ENCODE measurements around the gene CHCHD1.
"Not testable (repeated sequence)": the region's sequence is repeated elsewhere in the genome, so short reads cannot be mapped to it uniquely, and the experiment has no call there.

The CHCHD1 gene

GRCh38 chr10:73781879-73782748 lies at the start of gene CHCHD1:
CHCHD1 (plus strand) TSS chr10:73782048; CDS start chr10:73782076, 28 bp downstream.
- peaks cover 51% of the 10 kb centered on the region for H3K4me1 Mint-ChIP-seq
- ATAC-seq, result peak; percentile 83
- no peaks in the 10 kb centered on the region for H3K27me3 Mint-ChIP-seq
- H3K36me3 Mint-ChIP-seq, result peaks cover 13% of the 10 kb centered on the region
- peak within 1 kb of the TSS; percentile 95 for H3K4me3 Mint-ChIP-seq
- peak within 1 kb of the TSS; percentile 92 for H3K27ac Mint-ChIP-seq
- no peaks in the 10 kb centered on the region for H3K9me3 Mint-ChIP-seq

GRCh38 chr10:73732426-73732825 lies 49.4 kb upstream of the CHCHD1 start:
- ATAC-seq, result no peak
- Mint-ChIP-seq H3K4me3 (peak overlapping the region; percentile 47), H3K4me1 (peaks cover 5% of the 10 kb centered on the region), H3K9me3 (no peaks in the 10 kb centered on the region), H3K27ac (no peak overlapping the region), H3K36me3 (no peaks in the 10 kb centered on the region), H3K27me3 (no peaks in the 10 kb centered on the region)

- Mint-ChIP-seq H3K36me3 (no peaks in the 10 kb centered on the region), H3K4me3 (no peak overlapping the region), H3K27me3 (no peaks in the 10 kb centered on the region), H3K9me3 (no peaks in the 10 kb centered on the region), H3K4me1 (peaks cover 5% of the 10 kb centered on the region), H3K27ac (no peak overlapping the region)
- peak; percentile 22 for ATAC-seq
Observed at GRCh38 chr10:73732931-73733623, 48.8 kb upstream of the CHCHD1 start.

- Mint-ChIP-seq H3K27ac (no peak overlapping the region), H3K9me3 (no peaks in the 10 kb centered on the region), H3K27me3 (no peaks in the 10 kb centered on the region), H3K36me3 (no peaks in the 10 kb centered on the region), H3K4me3 (no peak overlapping the region), H3K4me1 (peaks cover 5% of the 10 kb centered on the region)
- ATAC-seq, result no peak
Observed at GRCh38 chr10:73734028-73734720, 47.7 kb upstream of the CHCHD1 start.

- Mint-ChIP-seq H3K36me3 (no peaks in the 10 kb centered on the region), H3K4me1 (peaks cover 5% of the 10 kb centered on the region), H3K4me3 (no peak overlapping the region), H3K9me3 (no peaks in the 10 kb centered on the region), H3K27me3 (no peaks in the 10 kb centered on the region), H3K27ac (no peak overlapping the region)
- ATAC-seq, result no peak
Observed at GRCh38 chr10:73734796-73735305, 47.0 kb upstream of the CHCHD1 start.

GRCh38 chr10:73740501-73741254 lies 41.2 kb upstream of the CHCHD1 start:
- peaks cover 18% of the 10 kb centered on the region for H3K4me1 Mint-ChIP-seq
- H3K27me3 Mint-ChIP-seq, H3K9me3 Mint-ChIP-seq, H3K36me3 Mint-ChIP-seq, H3K27ac Mint-ChIP-seq, ATAC-seq, H3K4me3 Mint-ChIP-seq: not testable (repeated sequence)

GRCh38 chr10:73742454-73742734 lies 39.5 kb upstream of the CHCHD1 start:
- Mint-ChIP-seq H3K27me3 (no peaks in the 10 kb centered on the region), H3K4me3 (no peak overlapping the region), H3K9me3 (no peaks in the 10 kb centered on the region), H3K36me3 (no peaks in the 10 kb centered on the region), H3K4me1 (peaks cover 28% of the 10 kb centered on the region), H3K27ac (peak overlapping the region; percentile 98)
- no peak for ATAC-seq

GRCh38 chr10:73743327-73743904 lies 38.4 kb upstream of the CHCHD1 start:
- Mint-ChIP-seq H3K4me1 (peaks cover 28% of the 10 kb centered on the region), H3K27ac (peak overlapping the region; percentile 98), H3K9me3 (no peaks in the 10 kb centered on the region), H3K4me3 (peak overlapping the region; percentile 98), H3K36me3 (no peaks in the 10 kb centered on the region), H3K27me3 (no peaks in the 10 kb centered on the region)
- ATAC-seq, result no peak

- H3K9me3 Mint-ChIP-seq, result no peaks in the 10 kb centered on the region
Observed at GRCh38 chr10:73743905-73744663, 37.8 kb upstream of the CHCHD1 start, which contains the start of gene SEC24C. SEC24C (plus strand) TSS chr10:73744372; CDS start chr10:73746833, 2,461 bp downstream.

GRCh38 chr10:73744664-73744975 lies 37.2 kb upstream of the CHCHD1 start:
- peak; percentile 60 for ATAC-seq
- peaks cover 38% of the 10 kb centered on the region for H3K4me1 Mint-ChIP-seq
- H3K27ac Mint-ChIP-seq, result peak overlapping the region; percentile 98
- no peaks in the 10 kb centered on the region for H3K27me3 Mint-ChIP-seq
- no peaks in the 10 kb centered on the region for H3K9me3 Mint-ChIP-seq
- peak overlapping the region; percentile 98 for H3K4me3 Mint-ChIP-seq
- peaks cover 9% of the 10 kb centered on the region for H3K36me3 Mint-ChIP-seq

More at GRCh38 chr10:73743905-73744663, 37.8 kb upstream of the CHCHD1 start, which contains the start of gene SEC24C:
- H3K27me3 Mint-ChIP-seq, result no peaks in the 10 kb centered on the region
- peaks cover 3% of the 10 kb centered on the region for H3K36me3 Mint-ChIP-seq
- peak; percentile 97 for ATAC-seq
- H3K4me3 Mint-ChIP-seq, result peak within 1 kb of the TSS; percentile 98
- H3K27ac Mint-ChIP-seq, result peak within 1 kb of the TSS; percentile 98
- H3K4me1 Mint-ChIP-seq, result peaks cover 32% of the 10 kb centered on the region

- H3K4me1 Mint-ChIP-seq, result peaks cover 56% of the 10 kb centered on the region
- ATAC-seq, result no peak
- H3K36me3 Mint-ChIP-seq, result peaks cover 26% of the 10 kb centered on the region
- no peak overlapping the region for H3K27ac Mint-ChIP-seq
- no peaks in the 10 kb centered on the region for H3K9me3 Mint-ChIP-seq
- H3K27me3 Mint-ChIP-seq, result no peaks in the 10 kb centered on the region
- no peak overlapping the region for H3K4me3 Mint-ChIP-seq
Observed at GRCh38 chr10:73746721-73747120, 35.1 kb upstream of the CHCHD1 start.

GRCh38 chr10:73750819-73751218 lies 31.0 kb upstream of the CHCHD1 start:
- no peak for ATAC-seq
- Mint-ChIP-seq H3K36me3 (peaks cover 50% of the 10 kb centered on the region), H3K4me3 (no peak overlapping the region), H3K27me3 (no peaks in the 10 kb centered on the region), H3K9me3 (no peaks in the 10 kb centered on the region), H3K4me1 (peaks cover 40% of the 10 kb centered on the region), H3K27ac (no peak overlapping the region)

- Mint-ChIP-seq H3K4me3 (no peak overlapping the region), H3K27me3 (no peaks in the 10 kb centered on the region), H3K4me1 (peaks cover 32% of the 10 kb centered on the region), H3K36me3 (peaks cover 55% of the 10 kb centered on the region), H3K27ac (no peak overlapping the region), H3K9me3 (no peaks in the 10 kb centered on the region)
- ATAC-seq, result no peak
Observed at GRCh38 chr10:73756183-73756582, 25.7 kb upstream of the CHCHD1 start.

Data from stimulated activated memory B cell treated with anti-CD40 and anti-IgM and Interleukin-4, amounts not matched to agents 10 μg/mL and 1 μg/mL and 100 μg/mL, for 72 hours (primary cell).